Activated CD8-positive, alpha-beta memory T cell treated with anti-CD3 and anti-CD28 coated beads, Interleukin-2, amount 50 U/mL, for 24 hours (primary cell): ENCODE results near the gene ABCG5.

Experiments
- DNase-seq: peaks from one replicate; pipeline ENCODE4 v3.0.0-alpha.2; 2020; ENCODE audit errors: extremely low read depth

ABCG5 gene

DNA sequence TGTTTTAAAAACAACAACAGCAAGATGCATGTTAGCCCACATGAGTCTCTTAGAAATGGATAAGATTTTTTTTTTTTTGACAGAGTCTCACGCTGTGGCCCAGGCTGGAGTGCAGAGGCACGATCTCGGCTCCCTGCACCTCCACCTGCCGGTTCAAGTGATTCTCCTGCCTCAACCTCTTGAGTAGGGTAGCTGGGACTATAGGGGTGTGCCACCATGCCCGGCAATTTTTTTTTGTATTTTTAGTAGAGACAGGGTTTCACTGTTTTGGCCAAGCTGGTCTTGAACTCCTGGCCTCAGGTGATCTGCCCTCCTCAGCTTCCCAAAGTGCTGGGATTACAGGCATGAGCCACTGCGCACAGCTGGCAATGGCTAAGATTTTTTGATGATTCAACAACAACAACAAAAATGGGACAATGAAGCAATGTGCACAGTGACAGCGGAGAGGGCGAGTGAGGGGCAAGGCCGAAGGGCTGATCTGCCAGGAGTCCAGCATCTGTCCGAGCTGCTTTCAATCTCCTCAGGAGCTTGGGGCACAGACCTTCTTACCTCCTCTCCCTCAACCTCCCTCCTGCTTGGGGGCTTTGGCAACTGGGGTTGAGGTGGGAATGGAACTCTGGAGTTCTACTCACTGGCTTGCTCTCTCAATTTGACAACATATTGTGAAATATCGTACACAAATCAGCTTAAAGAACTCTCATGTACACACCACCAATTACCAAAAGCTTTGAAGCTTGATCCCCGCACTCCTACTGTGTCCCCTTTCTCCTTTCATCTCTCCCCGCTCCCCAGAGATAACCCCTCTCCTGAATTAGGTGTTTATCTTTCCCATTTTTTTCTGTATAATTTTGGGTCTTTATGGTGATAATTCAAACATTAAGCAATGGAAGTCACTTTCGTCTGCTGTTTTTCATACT lies 3.6 kb upstream of the ABCG5 start:
- no peak for DNase-seq

- DNase-seq, result no peak
These were observed 2.3 kb upstream of the ABCG5 start for GRCh38 chr2:43840965-43841364.

DNA sequence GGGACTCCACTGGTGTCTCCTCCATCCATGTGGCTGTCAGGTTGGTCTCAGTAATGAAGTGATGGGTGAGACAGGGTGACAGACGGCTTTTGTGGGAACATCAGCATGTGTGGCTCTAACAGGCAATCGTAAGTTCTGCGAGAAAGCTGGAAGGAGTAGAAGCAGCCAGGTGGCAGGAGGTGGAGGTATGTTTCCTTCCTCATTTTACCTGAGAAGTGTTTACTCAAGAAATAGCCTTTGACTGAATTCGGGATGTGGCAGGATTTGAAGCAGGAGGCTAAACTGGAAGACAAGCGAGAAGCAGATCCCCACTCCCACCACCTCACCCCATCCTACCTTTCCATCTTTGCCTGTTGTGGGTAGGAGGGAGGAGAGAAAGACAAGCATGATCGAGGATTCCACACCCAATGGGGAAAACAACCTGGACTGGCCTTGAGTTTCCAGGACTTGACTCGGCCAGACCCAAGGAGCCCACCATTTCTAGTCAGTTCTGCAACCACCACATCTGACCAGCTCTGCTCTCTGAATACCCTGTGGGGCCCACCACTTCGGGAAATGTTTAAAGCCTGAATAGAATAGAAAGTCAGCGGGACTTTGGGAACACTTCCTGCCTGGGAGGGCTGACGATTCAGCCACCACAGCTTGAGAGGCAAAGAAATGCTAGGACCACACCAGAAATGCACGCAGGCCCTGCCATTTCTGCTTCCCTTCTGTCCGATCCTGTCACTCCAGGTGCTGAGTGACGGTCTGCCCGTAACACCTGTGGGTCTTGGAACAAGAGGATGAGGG lies 1.3 kb upstream of the ABCG5 start:
- no peak for DNase-seq

DNA sequence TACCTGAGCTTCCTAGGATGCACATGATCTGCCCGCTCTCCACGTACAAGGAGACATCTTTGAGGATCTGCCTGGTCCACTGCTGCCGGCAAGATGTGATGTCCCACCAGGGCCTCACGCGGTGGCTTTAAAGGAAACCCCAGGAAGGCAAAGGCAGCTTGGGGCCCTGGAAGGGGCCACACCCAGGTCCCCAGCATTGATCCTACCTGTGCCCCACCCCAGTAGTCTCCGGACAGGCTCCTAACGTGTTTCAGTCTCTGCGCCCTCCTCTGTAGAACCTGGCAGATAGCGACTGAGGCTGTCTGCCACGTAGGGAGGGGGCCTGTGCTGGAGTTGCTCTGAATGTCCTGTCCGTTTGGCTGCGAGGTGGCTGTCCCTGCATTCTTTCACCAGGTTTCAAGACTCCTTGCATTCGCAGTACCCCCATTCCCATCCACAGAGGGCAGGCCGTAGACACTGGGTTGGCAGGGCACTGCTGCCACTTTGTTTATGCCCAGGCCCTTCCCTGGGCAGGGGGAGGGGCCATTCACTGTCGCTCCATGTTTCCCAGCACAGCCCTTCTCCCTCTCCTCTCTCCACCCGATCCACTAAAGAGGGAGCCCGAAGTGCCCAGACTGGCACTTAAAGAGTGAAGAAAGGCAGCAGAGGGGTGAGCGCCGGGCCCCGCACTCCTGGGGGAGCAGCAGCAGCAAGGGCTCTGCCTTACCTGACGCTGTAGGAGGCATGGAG lies 644 bp downstream of the ABCG5 start:
- no peak for DNase-seq

DNA sequence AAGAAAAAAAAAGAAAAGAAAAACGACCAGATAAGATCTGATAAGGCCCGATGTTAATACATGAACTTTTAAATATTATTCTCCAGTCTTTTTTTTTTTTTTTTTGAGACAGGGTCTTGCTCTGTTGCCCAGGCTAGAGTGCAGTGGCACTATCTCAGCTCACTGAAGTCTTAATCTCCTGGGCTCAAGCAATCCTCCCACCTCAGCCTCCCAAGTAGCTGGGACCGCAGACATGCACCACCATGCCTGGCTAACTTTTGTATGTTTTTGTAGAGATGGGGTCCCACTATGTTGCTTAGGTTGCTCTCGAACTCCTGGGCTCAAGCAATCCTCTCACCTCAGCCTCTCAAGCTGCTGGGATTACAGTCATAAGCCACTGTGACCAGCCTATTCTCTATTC lies 1.6 kb downstream of the ABCG5 start:
- DNase-seq, result no peak

- DNase-seq, result no peak
These were observed 6.2 kb downstream of the ABCG5 start for GRCh38 chr2:43832457-43832856.

- no peak for DNase-seq
These were observed 6.9 kb downstream of the ABCG5 start for GRCh38 chr2:43831543-43832294.

DNA sequence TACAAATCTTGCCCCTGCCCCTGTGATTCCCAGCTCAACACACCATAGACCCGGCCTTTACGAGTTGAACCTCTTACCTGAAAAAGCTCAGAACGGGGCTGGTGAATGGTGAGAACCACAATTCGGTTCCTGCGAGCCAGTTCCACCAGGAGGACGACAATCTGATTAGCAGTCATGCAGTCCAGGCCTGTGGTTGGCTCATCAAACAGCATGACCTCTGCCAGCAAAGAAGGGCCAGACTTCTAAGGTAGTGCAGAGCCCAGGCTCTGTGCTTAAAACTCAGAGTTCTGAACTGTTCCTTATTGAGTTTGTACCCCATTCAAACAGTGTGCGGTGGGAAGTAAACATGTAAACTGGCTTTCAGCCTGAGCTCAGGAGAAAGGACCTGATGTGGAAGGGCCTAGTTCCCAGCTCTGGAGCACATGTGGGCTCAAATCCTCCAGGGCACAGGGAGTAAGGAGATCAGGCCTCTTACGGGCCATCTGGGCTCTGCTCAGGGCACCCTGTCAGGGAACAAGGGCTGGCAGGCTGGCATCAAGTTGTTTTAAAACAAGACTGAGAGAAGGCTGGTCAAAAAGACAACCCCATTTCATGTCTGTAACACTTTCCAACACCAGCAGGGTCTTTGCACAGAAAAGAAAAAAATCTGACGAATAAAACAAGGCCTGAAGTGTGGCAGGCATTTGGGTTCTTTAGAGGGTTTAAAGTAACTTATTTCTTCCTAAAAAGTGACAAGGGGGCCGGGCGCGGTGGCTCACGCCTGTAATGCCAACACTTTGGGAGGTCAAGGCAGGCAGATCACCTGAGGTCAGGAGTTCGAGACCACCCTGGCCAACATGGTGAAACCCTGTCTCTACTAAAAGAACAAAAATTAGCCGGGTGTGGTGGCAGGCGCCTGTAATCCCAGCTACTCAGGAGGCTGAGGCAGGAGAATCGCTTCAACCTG lies 12.1 kb downstream of the ABCG5 start:
- no peak for DNase-seq

GRCh38 chr2:43825841-43826240 lies 12.8 kb downstream of the ABCG5 start:
- DNase-seq, result no peak

DNA sequence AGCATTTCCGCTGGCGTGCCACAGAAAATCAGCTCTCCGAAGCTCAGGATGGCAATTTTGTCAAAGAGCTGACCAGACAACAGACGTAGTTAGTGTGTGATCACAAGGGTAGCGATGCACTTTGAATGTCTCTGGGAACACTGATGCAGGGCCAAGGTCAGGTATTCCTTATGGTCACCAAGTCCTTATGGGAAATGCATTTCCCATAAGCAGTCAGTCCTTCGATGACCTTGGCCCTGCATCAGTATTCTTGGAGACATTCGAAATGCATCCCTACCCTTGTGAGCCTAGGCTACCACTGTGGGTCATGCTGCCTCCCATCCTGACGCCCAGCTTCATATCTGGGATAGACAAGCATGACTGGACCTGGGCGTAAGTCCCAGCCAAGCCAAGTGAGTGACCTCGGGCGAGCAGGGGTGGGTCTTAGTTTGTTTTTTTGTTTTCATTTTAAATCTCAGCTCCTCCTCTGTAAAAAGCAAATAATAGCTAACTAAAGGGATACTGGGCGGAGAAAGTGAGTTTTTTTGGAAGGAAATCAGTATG lies 13.6 kb downstream of the ABCG5 start:
- DNase-seq, result no peak

- DNase-seq, result no peak
These were observed 14.1 kb downstream of the ABCG5 start for GRCh38 chr2:43824512-43824911.

- no peak for DNase-seq
These were observed 14.9 kb downstream of the ABCG5 start for GRCh38 chr2:43823751-43824150.

DNA sequence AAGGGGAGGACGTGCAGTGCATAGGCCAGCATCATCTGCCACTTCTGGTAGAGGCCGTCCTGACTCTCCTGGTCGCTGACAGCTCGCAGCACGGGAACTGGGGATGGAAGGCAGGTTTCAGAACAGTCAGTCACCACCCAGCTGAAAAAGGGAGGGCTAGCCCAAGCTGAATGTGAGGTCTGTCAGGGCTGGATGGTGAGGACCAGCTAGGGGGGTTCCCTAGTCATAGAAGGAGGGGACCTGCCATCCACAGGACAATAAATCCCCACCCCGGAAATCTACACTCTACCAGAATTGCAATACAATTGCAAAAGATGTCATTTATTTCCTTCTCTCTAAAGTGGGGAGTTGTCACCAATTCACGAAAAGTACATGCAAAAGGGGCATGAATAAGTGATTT lies 15.8 kb downstream of the ABCG5 start:
- no peak for DNase-seq

GRCh38 chr2:43819491-43820163 lies 19.0 kb downstream of the ABCG5 start:
- no peak for DNase-seq

- DNase-seq, result no peak
These were observed 19.9 kb downstream of the ABCG5 start for GRCh38 chr2:43818761-43819160.

GRCh38 chr2:43814711-43815110 lies 23.9 kb downstream of the ABCG5 start:
- DNase-seq, result no peak

- no peak for DNase-seq
These were observed 25.7 kb downstream of the ABCG5 start for GRCh38 chr2:43812947-43813346.

DNA sequence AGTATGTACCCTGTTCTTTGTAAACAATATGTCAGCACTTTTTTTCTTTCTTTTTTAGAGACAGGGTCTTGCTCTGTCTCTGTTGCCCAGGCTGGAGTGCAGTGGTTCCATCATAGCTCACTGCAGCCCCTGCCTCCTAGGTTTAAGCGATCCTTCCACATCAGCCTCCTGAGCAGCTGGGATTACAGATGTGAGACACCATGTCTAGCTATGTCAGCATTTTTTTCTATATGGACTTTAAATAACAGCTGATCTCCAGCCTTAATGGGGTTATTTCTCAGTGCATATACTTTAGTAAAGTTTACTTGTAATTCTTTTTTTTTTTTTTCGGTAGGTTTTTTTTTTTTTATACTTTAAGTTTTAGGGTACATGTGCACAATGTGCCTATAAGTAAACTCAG lies 26.6 kb downstream of the ABCG5 start:
- DNase-seq, result no peak

DNA sequence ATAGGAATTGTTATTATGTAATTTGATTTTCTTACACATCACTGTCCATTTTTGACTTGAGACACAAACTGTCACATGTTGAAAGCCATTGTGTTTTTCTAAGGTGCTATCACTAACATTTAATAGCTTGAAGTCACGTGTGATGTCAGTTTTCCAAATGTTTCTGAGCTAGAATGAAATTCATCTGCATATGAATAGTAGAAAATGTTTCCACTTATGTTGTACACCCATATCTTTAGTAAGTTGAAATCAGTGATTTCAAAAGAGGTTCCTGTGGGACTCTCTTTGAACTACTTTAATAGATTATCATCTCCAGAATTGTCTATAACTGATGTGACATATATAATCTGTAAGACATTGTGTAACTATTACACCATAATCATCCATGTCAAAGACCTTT lies 27.8 kb downstream of the ABCG5 start:
- no peak for DNase-seq

DNA sequence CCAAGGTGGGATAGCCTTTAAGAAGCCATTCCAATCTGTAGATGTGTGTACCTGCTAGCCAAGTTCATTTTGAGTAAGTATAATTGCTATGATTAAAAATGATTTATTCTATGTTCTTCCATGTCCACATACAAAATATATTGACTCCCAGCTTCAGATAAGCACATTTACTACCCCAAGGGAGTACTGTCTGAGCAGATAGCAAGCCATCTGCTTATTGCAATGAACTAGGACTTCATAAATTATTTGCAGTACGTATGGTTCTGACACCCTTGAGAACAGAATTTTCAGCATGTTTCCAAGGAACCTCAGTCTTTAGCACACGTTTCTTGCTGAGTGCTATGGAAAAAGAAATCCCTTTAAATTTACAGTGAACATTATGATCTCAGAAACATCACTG lies 28.2 kb downstream of the ABCG5 start:
- no peak for DNase-seq
